HEK293T (cell line): Measurements from ENCODE around the gene MAP3K10.

Source experiments
- CTCF ChIA-PET: fragments of 350-600 bp; formaldehyde crosslinking; extraction: SDS; loops from one replicate; lab custom pipeline; 2021; ENCODE audit warnings: antibody characterized with exemption, inconsistent platforms; lab: Yijun Ruan, JAX
- POLR2A ChIA-PET: fragments of 350-600 bp; formaldehyde crosslinking; extraction: SDS; loops from one replicate; lab custom pipeline; 2020; ENCODE audit warnings: antibody characterized with exemption, inconsistent platforms; lab: Yijun Ruan, JAX
- DNase-seq: peaks from one replicate; pipeline ENCODE4 v3.0.0; 2012; ENCODE audit warnings: mixed read lengths; ENCODE audit errors: extremely low spot score
- ARNT ChIP-seq: fragments of 450-650 bp; IDR thresholded peaks from 2 replicates; pipeline ENCODE4 v1.6.1; 2017; ENCODE audit warnings: mild to moderate bottlenecking
- BHLHE40 ChIP-seq: fragments of 450-650 bp; IDR thresholded peaks from 2 replicates; pipeline ENCODE4 v1.6.1; 2016; ENCODE audit warnings: mild to moderate bottlenecking, moderate library complexity, borderline replicate concordance
- CTBP1 ChIP-seq: fragments of 450-650 bp; IDR thresholded peaks from 2 replicates; pipeline ENCODE4 v1.6.1; 2016; ENCODE audit warnings: borderline replicate concordance
- ELF4 ChIP-seq: fragments of 450-650 bp; IDR thresholded peaks from 2 replicates; pipeline ENCODE4 v1.6.1; 2017; ENCODE audit warnings: antibody characterized with exemption
- FOXA1 ChIP-seq: fragments of 450-650 bp; IDR thresholded peaks from 2 replicates; pipeline ENCODE4 v1.6.1; 2016; ENCODE audit warnings: mild to moderate bottlenecking
- FOXK2 ChIP-seq: fragments of 450-650 bp; IDR thresholded peaks from 2 replicates; pipeline ENCODE4 v1.6.1; 2016; ENCODE audit warnings: mild to moderate bottlenecking
- FOXM1 ChIP-seq: fragments of 450-650 bp; IDR thresholded peaks from 2 replicates; pipeline ENCODE4 v1.6.1; 2017; ENCODE audit warnings: mild to moderate bottlenecking, borderline replicate concordance
- HDGF ChIP-seq: fragments of 450-650 bp; IDR thresholded peaks from 2 replicates; pipeline ENCODE4 v1.6.1; 2017; ENCODE audit warnings: antibody characterized with exemption, borderline replicate concordance
- L3MBTL2 ChIP-seq: fragments of 450-650 bp; conservative IDR thresholded peaks from 2 replicates; pipeline ENCODE4 v1.6.1; 2016; ENCODE audit warnings: mild to moderate bottlenecking
- LEF1 ChIP-seq: fragments of 450-650 bp; IDR thresholded peaks from 2 replicates; pipeline ENCODE4 v1.6.1; 2017; ENCODE audit warnings: mild to moderate bottlenecking, borderline replicate concordance
- NFRKB ChIP-seq: fragments of 450-650 bp; IDR thresholded peaks from 2 replicates; pipeline ENCODE4 v1.6.1; 2016; ENCODE audit warnings: mild to moderate bottlenecking, moderate library complexity
- SP1 ChIP-seq: fragments of 450-650 bp; IDR thresholded peaks from 2 replicates; pipeline ENCODE4 v1.6.1; 2017
- SUZ12 ChIP-seq: fragments of 450-650 bp; IDR thresholded peaks from 2 replicates; pipeline ENCODE4 v1.6.1; 2016; ENCODE audit warnings: mild to moderate bottlenecking
- TARDBP ChIP-seq: fragments of 450-650 bp; IDR thresholded peaks from 2 replicates; pipeline ENCODE4 v1.6.1; 2016
- ZNF384 ChIP-seq: fragments of 450-650 bp; IDR thresholded peaks from 2 replicates; pipeline ENCODE4 v1.6.1; 2016
- TF ChIP-seq, protein P1 (sequence below): fragments of 450-650 bp; IDR thresholded peaks from 2 replicates; pipeline ENCODE4 v1.6.1; 2016

The MAP3K10 gene

GRCh38 chr19:40231544-40232424, 40.6 kb downstream of the MAP3K10 start:
- ChIA-PET CTCF (no interaction called here), POLR2A (no interaction called here)
- DNase-seq: no peak
- no peak for TF ChIP-seq FOXK2
- TF ChIP-seq ZNF384: no peak
- TF ChIP-seq TARDBP: no peak
- TF ChIP-seq ARNT: no peak
- TF ChIP-seq CTBP1: no peak
- no peak for TF ChIP-seq NFRKB
- TF ChIP-seq SUZ12: no peak

- TF ChIP-seq ELF4 (no peak), FOXM1 (no peak), FOXA1 (no peak), CTBP1 (no peak), ARNT (no peak), NFRKB (no peak), BHLHE40 (no peak), ZNF384 (no peak), TARDBP (no peak), SUZ12 (no peak), LEF1 (no peak), SP1 (no peak), L3MBTL2 (no peak), HDGF (no peak), FOXK2 (no peak)
- TF ChIP-seq, protein P1, sequence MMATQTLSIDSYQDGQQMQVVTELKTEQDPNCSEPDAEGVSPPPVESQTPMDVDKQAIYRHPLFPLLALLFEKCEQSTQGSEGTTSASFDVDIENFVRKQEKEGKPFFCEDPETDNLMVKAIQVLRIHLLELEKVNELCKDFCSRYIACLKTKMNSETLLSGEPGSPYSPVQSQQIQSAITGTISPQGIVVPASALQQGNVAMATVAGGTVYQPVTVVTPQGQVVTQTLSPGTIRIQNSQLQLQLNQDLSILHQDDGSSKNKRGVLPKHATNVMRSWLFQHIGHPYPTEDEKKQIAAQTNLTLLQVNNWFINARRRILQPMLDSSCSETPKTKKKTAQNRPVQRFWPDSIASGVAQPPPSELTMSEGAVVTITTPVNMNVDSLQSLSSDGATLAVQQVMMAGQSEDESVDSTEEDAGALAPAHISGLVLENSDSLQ: no peak
- ChIA-PET CTCF (no interaction called here), POLR2A (no interaction called here)
- no peak for DNase-seq
Observed at GRCh38 chr19:40232479-40232878, 41.3 kb downstream of the MAP3K10 start.

- no peak for TF ChIP-seq SP1
- no peak for TF ChIP-seq SUZ12
- no peak for TF ChIP-seq LEF1
- no peak for TF ChIP-seq HDGF
- TF ChIP-seq ELF4: no peak
- no peak for TF ChIP-seq FOXK2
- TF ChIP-seq L3MBTL2: no peak
- TF ChIP-seq FOXM1: no peak
- no peak for TF ChIP-seq NFRKB
- ChIA-PET POLR2A (no interaction called here), CTCF (no interaction called here)
- DNase-seq: no peak
Observed at GRCh38 chr19:40232949-40233810, 42.0 kb downstream of the MAP3K10 start.

GRCh38 chr19:40233811-40234389, 42.7 kb downstream of the MAP3K10 start:
- no peak for TF ChIP-seq FOXA1
- TF ChIP-seq SUZ12: no peak
- no peak for TF ChIP-seq FOXK2
- TF ChIP-seq CTBP1: no peak
- no peak for TF ChIP-seq ZNF384
- no peak for TF ChIP-seq SP1
- TF ChIP-seq, protein P1: no peak
- ChIA-PET CTCF (no interaction called here), POLR2A (no interaction called here)
- no peak for DNase-seq

DNA sequence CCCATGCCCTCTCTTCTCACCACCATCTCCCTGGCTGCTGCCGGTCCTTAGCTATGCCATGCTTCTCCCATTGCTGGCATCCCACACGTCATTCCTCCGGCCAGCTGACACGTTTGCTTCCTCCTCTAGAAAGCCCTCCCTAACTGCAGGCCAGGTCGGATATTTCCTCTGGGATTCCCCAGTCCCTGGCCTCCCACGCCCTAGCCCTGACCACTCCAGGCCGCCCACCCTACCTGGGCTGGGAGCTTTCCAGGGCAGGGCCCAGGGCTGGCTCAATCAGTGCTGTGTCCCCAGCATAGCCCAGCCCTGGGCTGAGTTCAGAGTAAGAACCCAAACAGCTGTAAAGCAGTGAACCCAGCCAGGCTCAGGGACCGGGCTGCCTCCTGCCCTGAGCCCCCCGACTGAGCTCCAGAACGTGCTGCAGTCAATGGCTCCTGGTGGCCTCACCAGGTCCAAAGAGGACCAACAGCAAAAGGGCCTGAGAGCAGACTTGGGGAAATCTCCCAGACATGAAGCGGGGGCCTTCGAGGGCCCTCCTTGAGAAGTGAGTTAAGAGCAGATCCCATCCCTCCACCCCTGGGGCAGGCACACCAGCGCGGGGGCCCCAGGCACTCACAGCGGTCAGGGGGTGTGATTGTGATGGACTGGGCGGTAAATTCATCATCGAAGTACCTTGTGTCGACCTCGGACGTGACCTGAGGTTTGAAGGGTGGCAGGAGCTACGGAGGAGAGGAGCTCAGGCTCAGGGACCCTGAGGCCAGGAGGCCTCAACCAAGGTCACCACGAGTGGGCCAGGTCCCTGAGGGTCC, 43.4 kb downstream of the MAP3K10 start:
- DNase-seq: no peak
- CTCF ChIA-PET: no interaction called here
- TF ChIP-seq SP1: no peak
- TF ChIP-seq, protein P1: no peak
- TF ChIP-seq BHLHE40: no peak
- TF ChIP-seq ARNT: no peak
- TF ChIP-seq TARDBP: no peak
- TF ChIP-seq L3MBTL2: no peak
- no peak for TF ChIP-seq LEF1
- no peak for TF ChIP-seq HDGF
- TF ChIP-seq ZNF384: no peak
- TF ChIP-seq ELF4: no peak
- no peak for TF ChIP-seq FOXA1
- no peak for TF ChIP-seq CTBP1
- no peak for TF ChIP-seq FOXK2
- no peak for TF ChIP-seq SUZ12
- no peak for TF ChIP-seq FOXM1
- TF ChIP-seq NFRKB: no peak

More for the DNA sequence above, 43.4 kb downstream of the MAP3K10 start:
- POLR2A ChIA-PET: no interaction called here
